Ascending aorta (tissue), 2 donors: ENCODE results near the gene UBFD1. TPM values are rescaled to one million over a fixed set of nuclear protein-coding genes. Genes with fewer than 3 reads are reported as not detected.

Experiments used
- DNase-seq, 2 donors: peaks; one replicate each; pipeline ENCODE4 v3.0.0-alpha.2; 2019; ENCODE audit warnings: low spot score in 2 of 2
- H3K27ac ChIP-seq, 2 donors: fragments of 200-600 bp; sonication (generic); one replicate each; pipeline ENCODE4 v1.5.1; 2016 to 2017; ENCODE audit warnings: mild to moderate bottlenecking in 1 of 2
- H3K27me3 ChIP-seq: fragments of 200-600 bp; sonication (generic); one replicate; pipeline ENCODE4 v1.5.1; 2017
- H3K36me3 ChIP-seq, 2 donors: fragments of 200-600 bp; sonication (generic); one replicate each; pipeline ENCODE4 v1.5.1; 2016
- H3K4me1 ChIP-seq, 2 donors: fragments of 200-600 bp; sonication (generic); one replicate each; pipeline ENCODE4 v1.5.1; 2016 to 2017; ENCODE audit warnings: mild to moderate bottlenecking in 1 of 2
- H3K4me3 ChIP-seq, 2 donors: fragments of 200-600 bp; sonication (generic); one replicate each; pipeline ENCODE4 v1.5.1; 2016 to 2017; ENCODE audit warnings: mild to moderate bottlenecking in 1 of 2
- H3K9me3 ChIP-seq, 2 donors: fragments of 200-600 bp; sonication (generic); one replicate each; pipeline ENCODE4 v1.5.1; 2016
- intact Hi-C: fragments of 100-400 bp; cut with DNase I; formaldehyde crosslinking; loops from one replicate; pipeline ENCODE4 v1.15.1; 2023
- total RNA-seq: library from RNA; depleted of rRNA; stranded (reverse); fragments of >200 nt; gene quantifications from one replicate; pipeline ENCODE4 v1.1.0, GENCODE V29; 2016
- TF ChIP-seq, protein P1 (sequence below), 3 experiments: fragments of 200-600 bp in 2 of 3; fragments of 450-650 bp in 1 of 3; sonication (generic) in 2 of 3; IDR thresholded peaks; one replicate each; pipeline ENCODE4 v1.5.1; 2016 to 2019; ENCODE audit warnings: antibody characterized with exemption in 3 of 3, mild to moderate bottlenecking in 1 of 3, moderate library complexity in 1 of 3

UBFD1 gene
- total RNA-seq, 1 donor from 2014 or later, result 51.8 TPM

DNA sequence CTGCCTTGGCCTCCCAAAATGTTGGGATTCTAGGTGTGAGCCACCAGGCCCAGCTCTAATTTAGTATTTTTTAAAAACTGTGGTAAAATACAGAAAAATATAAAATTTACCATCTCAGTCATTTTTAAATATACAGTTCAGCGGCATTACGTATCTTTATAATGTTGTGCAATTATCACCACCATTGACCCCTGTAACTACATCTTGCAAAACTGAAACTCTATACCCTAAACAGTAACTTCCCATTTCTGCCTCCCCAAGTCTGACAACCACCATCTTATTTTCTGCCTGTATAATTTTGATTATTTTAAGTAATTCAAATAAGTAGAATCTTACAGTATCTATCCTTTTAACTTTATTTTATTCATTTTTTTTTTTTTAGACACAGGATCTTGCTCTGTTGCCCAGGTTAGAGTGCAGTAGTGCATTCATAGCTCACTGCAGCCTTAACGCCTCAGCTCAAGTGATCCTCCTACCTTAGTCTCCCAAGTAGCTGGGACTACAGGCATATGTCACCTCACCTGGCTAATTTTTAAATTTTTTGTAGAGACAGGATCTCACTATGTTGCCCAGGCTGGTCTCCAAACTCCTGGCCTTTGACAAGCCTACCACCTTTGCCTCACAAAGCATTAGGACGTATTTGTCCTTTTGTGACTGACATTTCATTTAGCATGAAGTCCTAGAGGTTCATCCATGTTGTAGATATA, 36.3 kb upstream of the UBFD1 start:
- intact Hi-C loops, result no loop called here
- Histone ChIP-seq H3K27me3 (no peaks in the 10 kb centered on the region), H3K36me3 (peaks cover 11 to 45% of the 10 kb centered on the region in 2 donors), H3K4me1 (no peaks in the 10 kb centered on the region), H3K9me3 (no peaks in the 10 kb centered on the region), H3K27ac (no peak overlapping the region), H3K4me3 (no peak overlapping the region)
- TF ChIP-seq, protein P1, sequence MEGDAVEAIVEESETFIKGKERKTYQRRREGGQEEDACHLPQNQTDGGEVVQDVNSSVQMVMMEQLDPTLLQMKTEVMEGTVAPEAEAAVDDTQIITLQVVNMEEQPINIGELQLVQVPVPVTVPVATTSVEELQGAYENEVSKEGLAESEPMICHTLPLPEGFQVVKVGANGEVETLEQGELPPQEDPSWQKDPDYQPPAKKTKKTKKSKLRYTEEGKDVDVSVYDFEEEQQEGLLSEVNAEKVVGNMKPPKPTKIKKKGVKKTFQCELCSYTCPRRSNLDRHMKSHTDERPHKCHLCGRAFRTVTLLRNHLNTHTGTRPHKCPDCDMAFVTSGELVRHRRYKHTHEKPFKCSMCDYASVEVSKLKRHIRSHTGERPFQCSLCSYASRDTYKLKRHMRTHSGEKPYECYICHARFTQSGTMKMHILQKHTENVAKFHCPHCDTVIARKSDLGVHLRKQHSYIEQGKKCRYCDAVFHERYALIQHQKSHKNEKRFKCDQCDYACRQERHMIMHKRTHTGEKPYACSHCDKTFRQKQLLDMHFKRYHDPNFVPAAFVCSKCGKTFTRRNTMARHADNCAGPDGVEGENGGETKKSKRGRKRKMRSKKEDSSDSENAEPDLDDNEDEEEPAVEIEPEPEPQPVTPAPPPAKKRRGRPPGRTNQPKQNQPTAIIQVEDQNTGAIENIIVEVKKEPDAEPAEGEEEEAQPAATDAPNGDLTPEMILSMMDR (IDR thresholded peaks at IDR 0.05), result no peak
- no peak for DNase-seq

DNA sequence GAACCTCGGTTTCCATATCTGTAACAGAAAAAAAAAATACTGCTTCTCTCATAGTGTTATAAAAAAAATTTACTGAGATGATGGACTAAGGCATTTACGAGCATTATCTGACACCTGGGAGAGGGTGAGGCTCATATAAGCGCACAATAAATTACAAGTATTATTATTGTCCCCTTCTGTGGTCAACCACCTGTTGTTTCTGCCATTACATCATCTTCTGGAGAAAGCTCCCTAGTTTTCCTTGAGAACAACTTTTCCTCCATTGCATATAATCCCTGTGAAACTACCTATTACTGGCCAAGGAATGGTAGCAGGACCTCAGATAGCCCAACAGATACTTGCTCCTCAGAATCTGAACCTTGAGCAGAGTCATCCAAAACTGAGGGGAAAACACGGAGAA, 35.6 kb upstream of the UBFD1 start:
- no peak for DNase-seq
- Histone ChIP-seq H3K9me3 (no peaks in the 10 kb centered on the region), H3K4me1 (no peaks in the 10 kb centered on the region), H3K36me3 (peaks cover 11 to 45% of the 10 kb centered on the region in 2 donors), H3K27ac (no peak overlapping the region), H3K4me3 (no peak overlapping the region), H3K27me3 (no peaks in the 10 kb centered on the region)
- TF ChIP-seq, protein P1 (IDR thresholded peaks at IDR 0.05), result no peak
- intact Hi-C loops, result no loop called here

DNA sequence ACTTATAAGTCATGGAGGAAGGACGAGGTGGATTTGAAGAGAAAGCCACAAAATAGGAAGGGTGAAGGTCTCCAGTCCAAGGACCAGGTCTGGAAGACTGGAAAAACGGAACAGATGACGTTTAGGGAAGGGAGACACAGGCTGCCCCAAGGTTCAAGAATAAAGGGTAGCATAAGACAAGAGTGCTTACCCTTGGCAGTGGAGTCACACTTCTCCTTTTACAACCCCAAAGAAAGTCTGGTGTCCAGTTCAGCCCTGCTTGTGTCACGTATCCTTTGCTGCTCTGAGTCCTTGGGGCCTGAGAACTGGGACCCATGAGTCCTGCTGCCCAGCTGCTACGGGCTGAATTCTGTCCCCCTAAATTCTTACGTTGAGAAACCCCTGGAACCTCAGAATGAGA, 34.2 kb upstream of the UBFD1 start:
- intact Hi-C loops, result no loop called here
- TF ChIP-seq, protein P1 (IDR thresholded peaks at IDR 0.05), result no peak
- DNase-seq, result no peak
- Histone ChIP-seq H3K36me3 (peaks cover 13 to 53% of the 10 kb centered on the region in 2 donors), H3K4me1 (no peaks in the 10 kb centered on the region), H3K9me3 (no peaks in the 10 kb centered on the region), H3K4me3 (no peak overlapping the region), H3K27ac (no peak overlapping the region), H3K27me3 (no peaks in the 10 kb centered on the region)

DNA sequence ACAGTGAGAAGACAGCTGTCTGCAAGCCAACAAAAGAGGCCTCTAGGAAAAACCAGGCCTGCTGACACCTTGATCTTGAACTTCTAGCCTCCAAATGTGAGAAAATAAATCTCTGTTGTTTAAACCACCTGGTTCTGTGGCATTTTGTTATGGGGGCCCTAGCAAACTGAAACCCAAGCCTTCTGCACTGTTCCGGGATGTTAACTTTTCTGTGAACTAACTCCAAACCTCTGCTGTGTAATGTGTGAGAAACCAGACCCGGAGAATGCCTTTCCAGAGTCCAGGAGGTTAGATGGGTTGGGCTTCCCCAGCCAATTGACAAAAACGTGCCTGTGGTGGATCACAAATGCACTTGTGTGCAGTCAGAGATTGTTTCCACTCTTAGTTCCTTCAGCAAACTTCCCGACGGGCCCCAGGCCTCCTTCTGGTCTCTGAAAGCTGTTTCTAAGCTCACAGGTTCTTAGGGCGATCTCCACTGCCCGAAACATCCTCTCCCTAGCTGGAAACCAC, 33.6 kb upstream of the UBFD1 start:
- intact Hi-C loops, result no loop called here
- TF ChIP-seq, protein P1 (IDR thresholded peaks at IDR 0.05), result no peak
- Histone ChIP-seq H3K9me3 (no peaks in the 10 kb centered on the region), H3K4me3 (no peak overlapping the region), H3K27me3 (no peaks in the 10 kb centered on the region), H3K4me1 (no peaks in the 10 kb centered on the region), H3K36me3 (peaks cover 19 to 59% of the 10 kb centered on the region in 2 donors), H3K27ac (no peak overlapping the region)
- DNase-seq, result no peak

DNA sequence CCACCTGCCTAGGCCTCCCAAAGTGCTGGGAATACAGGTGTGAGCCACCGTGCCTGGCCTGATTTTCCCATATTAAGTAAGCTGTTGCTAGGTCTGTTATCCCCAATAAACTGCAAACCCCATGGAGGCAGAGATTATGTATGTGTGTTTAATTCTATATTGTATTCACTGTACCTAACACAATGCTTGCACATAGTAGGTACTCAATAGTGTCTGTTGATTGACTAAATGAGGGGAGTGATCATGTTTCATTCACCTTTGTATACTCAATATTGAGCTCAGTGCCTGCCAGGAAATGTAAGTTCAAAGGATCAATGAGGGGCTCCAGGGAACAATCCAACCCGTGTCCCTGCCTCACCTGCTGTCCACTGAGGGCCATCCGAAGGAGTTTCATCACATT, 32.6 kb upstream of the UBFD1 start:
- Histone ChIP-seq H3K4me3 (no peak overlapping the region), H3K9me3 (no peaks in the 10 kb centered on the region), H3K4me1 (no peaks in the 10 kb centered on the region), H3K27ac (no peak overlapping the region), H3K27me3 (no peaks in the 10 kb centered on the region), H3K36me3 (peaks cover 27 to 65% of the 10 kb centered on the region in 2 donors)
- intact Hi-C loops, result no loop called here
- DNase-seq, result no peak
- TF ChIP-seq, protein P1 (IDR thresholded peaks at IDR 0.05), result no peak
